22Rv1 (cell line): Measurements from ENCODE around the gene MRTFB.

Experiments
- H3K27ac ChIP-seq: fragments of 450-650 bp; 2 replicates; pipeline ENCODE4 v1.5.1; 2017
- CTCF ChIP-seq: fragments of 450-650 bp; IDR thresholded peaks from 2 replicates; pipeline ENCODE4 v1.5.1; 2017; ENCODE audit warnings: mild to moderate bottlenecking
- ZFX ChIP-seq: fragments of 450-650 bp; IDR thresholded peaks from 2 replicates; pipeline ENCODE4 v1.6.1; 2017; ENCODE audit warnings: antibody characterized with exemption, borderline replicate concordance

Gene MRTFB

GRCh38 chr16:14298374-14299122, 227.4 kb downstream of the MRTFB start:
- TF ChIP-seq CTCF: no peak
- no peak for TF ChIP-seq ZFX
- no peak overlapping the region for H3K27ac ChIP-seq

- H3K27ac ChIP-seq: no peak overlapping the region
- TF ChIP-seq ZFX (no peak), CTCF (peak; percentile 78)
Measured at GRCh38 chr16:14300705-14301168, 229.6 kb downstream of the MRTFB start.

- H3K27ac ChIP-seq: no peak overlapping the region
- TF ChIP-seq ZFX (no peak), CTCF (peak; percentile 26)
Measured at GRCh38 chr16:14301169-14302030, 230.3 kb downstream of the MRTFB start.

- no peak overlapping the region for H3K27ac ChIP-seq
- TF ChIP-seq CTCF (no peak), ZFX (no peak)
Measured at GRCh38 chr16:14302031-14302398, 230.9 kb downstream of the MRTFB start.

- TF ChIP-seq ZFX: no peak
- no peak overlapping the region for H3K27ac ChIP-seq
Measured at GRCh38 chr16:14302399-14303181, 231.5 kb downstream of the MRTFB start.

- no peak overlapping the region for H3K27ac ChIP-seq
- TF ChIP-seq ZFX (no peak), CTCF (no peak)
Measured at GRCh38 chr16:14303182-14303618, 232.1 kb downstream of the MRTFB start.

- TF ChIP-seq ZFX (no peak), CTCF (no peak)
- H3K27ac ChIP-seq: no peak overlapping the region
Measured at GRCh38 chr16:14303639-14304394, 232.7 kb downstream of the MRTFB start.
